AG04450 (cell line): Measurements from ENCODE around the gene PLET1. TPM values are rescaled to one million over a fixed set of nuclear protein-coding genes. Genes with fewer than 3 reads are reported as not detected.
"Not testable (repeated sequence)": the region's sequence is repeated elsewhere in the genome, so short reads cannot be mapped to it uniquely, and the experiment has no call there.

Experiments used
- CTCF ChIA-PET: fragments of 300-600, 350-600 bp; formaldehyde crosslinking; extraction: SDS; loops from one replicate; lab custom pipeline; 2022; ENCODE audit warnings: antibody characterized with exemption, inconsistent platforms; lab: Charles Lee
- POLR2A ChIA-PET: fragments of 350-600 bp; formaldehyde crosslinking; extraction: SDS; loops from one replicate; lab custom pipeline; 2021; ENCODE audit warnings: antibody characterized with exemption, inconsistent platforms; lab: Yijun Ruan, JAX
- DNase-seq: peaks from one replicate; pipeline ENCODE4 v3.0.0-alpha.2; 2011; ENCODE audit warnings: low read depth, low spot score
- H3K27ac ChIP-seq: one replicate; pipeline ENCODE4 v1.5.1; 2012; ENCODE audit warnings: low read depth, low read length, control low read depth
- H3K27me3 ChIP-seq: one replicate; pipeline ENCODE4 v1.6.0; 2012; ENCODE audit warnings: low read length; ENCODE audit not compliant: control insufficient read depth, insufficient read depth
- H3K4me3 ChIP-seq: 2 replicates; pipeline ENCODE4 v1.5.1; 2011; ENCODE audit warnings: mild to moderate bottlenecking, low read depth, low read length, control low read depth
- H3K9me3 ChIP-seq: 2 replicates; pipeline ENCODE4 v1.5.1; 2012; ENCODE audit warnings: low read length; ENCODE audit not compliant: control insufficient read depth, insufficient read depth
- CTCF ChIP-seq: IDR thresholded peaks from 2 replicates; pipeline ENCODE4 v1.5.1; 2011; ENCODE audit warnings: low read depth, low read length, control low read depth, inconsistent platforms
- polyA plus RNA-seq: library from polyadenylated mRNA; depleted of rRNA; stranded (reverse); fragments of >200 nt; gene quantifications from 2 replicates; pipeline ENCODE4 v1.2.3, GENCODE V29; 2011; rRNA removed
- small RNA-seq: library from RNA; depleted of rRNA; stranded (forward); fragments of <200 nt; gene quantifications from one replicate; pipeline ENCODE3, GENCODE V24; 2012; ENCODE audit warnings: low read depth; ENCODE audit not compliant: insufficient read length

The PLET1 gene
- polyA plus RNA-seq, 1 experiment, result not detected

GRCh38 chr11:112200252-112200651, 60.4 kb downstream of the PLET1 start:
- CTCF ChIA-PET, result interaction anchor here (0.6 to 1.1 kb wide), 2 partner anchors 81 to 87 kb away, joined by 4 to 6 read pairs; no protein-coding TSS in a partner anchor

GRCh38 chr11:112199101-112199500, 61.6 kb downstream of the PLET1 start:
- H3K27me3 ChIP-seq, H3K27ac ChIP-seq, H3K9me3 ChIP-seq, DNase-seq, POLR2A ChIA-PET, H3K4me3 ChIP-seq, CTCF ChIA-PET: not testable (repeated sequence)

More at GRCh38 chr11:112200252-112200651, 60.4 kb downstream of the PLET1 start:
- TF ChIP-seq CTCF, result no peak
- H3K27me3 ChIP-seq, result no peaks in the 10 kb centered on the region
- H3K9me3 ChIP-seq, result no peaks in the 10 kb centered on the region
- no peak for DNase-seq
- H3K4me3 ChIP-seq, result no peak overlapping the region
- no peak overlapping the region for H3K27ac ChIP-seq
- POLR2A ChIA-PET, result no interaction called here

Small RNA genes within 50 kb of the gene (small RNA-seq; reads per million reads assigned to genes)
- gene MRPS36P4, result not detected

Other genes starting within 250 kb of the PLET1 start
- gene DLAT, start 235.5 kb downstream of the PLET1 start, polyA plus RNA-seq, result 26.6 and 34.8 TPM in 2 replicates
- 1.5 TPM in 2 replicates for gene PIH1D2, start 186.8 kb downstream of the PLET1 start, polyA plus RNA-seq
- 18.2 and 23.2 TPM in 2 replicates for gene NKAPD1, start 186.6 kb downstream of the PLET1 start, polyA plus RNA-seq
- 106 and 143 TPM in 2 replicates for gene TIMM8B, start 174.1 kb downstream of the PLET1 start, polyA plus RNA-seq
- gene SDHD, start 174.0 kb downstream of the PLET1 start, polyA plus RNA-seq, result 122 and 154 TPM in 2 replicates
- 0.12 and 0.46 TPM in 2 replicates for gene IL18, start 96.8 kb downstream of the PLET1 start, polyA plus RNA-seq
- 0.19 TPM in 1 of 2 replicates, not detected in the other for gene TEX12, start 93.5 kb downstream of the PLET1 start, polyA plus RNA-seq
- 0.94 and 1.3 TPM in 2 replicates for gene BCO2, start 85.3 kb downstream of the PLET1 start, polyA plus RNA-seq
- 40.5 and 55.9 TPM in 2 replicates for gene PTS, start 34.4 kb downstream of the PLET1 start, polyA plus RNA-seq